Hepatic stellate cell (primary cell): ENCODE results near the gene DGKH.

Source experiments
- DNase-seq: peaks from one replicate; pipeline ENCODE4 v3.0.0; 2011; ENCODE audit warnings: low spot score

Gene DGKH

GRCh38 chr13:42275506-42275905 is 227.1 kb downstream of the DGKH start:
- DNase-seq, result no peak

- DNase-seq, result no peak
These were observed 228.2 kb downstream of the DGKH start for GRCh38 chr13:42276683-42277082.

GRCh38 chr13:42277618-42278276 is 229.3 kb downstream of the DGKH start:
- no peak for DNase-seq

- DNase-seq, result no peak
These were observed 230.6 kb downstream of the DGKH start for GRCh38 chr13:42279080-42279479.

- DNase-seq, result no peak
These were observed 231.5 kb downstream of the DGKH start for GRCh38 chr13:42279986-42280385.

GRCh38 chr13:42280537-42280936 is 232.1 kb downstream of the DGKH start:
- no peak for DNase-seq

DNA sequence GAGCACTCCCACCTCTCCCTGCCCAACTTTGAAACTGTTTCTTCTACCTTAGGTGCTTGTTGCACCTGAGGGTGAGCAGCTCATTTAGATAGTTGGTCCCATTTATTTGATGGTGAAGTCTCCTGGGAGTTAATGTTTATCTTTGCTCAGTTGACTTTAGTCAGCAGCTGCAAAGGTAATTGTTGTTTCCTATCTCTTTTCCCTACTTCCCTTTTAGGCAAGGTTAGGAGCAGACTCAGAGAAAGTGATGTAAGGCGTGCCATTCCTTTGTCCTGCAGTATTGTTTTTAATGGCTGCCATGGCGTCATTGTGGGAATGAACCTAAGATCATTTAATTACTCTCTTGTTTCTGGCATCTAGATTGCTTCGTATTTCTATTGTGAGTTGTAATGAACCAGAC is 235.1 kb downstream of the DGKH start:
- DNase-seq, result no peak

DNA sequence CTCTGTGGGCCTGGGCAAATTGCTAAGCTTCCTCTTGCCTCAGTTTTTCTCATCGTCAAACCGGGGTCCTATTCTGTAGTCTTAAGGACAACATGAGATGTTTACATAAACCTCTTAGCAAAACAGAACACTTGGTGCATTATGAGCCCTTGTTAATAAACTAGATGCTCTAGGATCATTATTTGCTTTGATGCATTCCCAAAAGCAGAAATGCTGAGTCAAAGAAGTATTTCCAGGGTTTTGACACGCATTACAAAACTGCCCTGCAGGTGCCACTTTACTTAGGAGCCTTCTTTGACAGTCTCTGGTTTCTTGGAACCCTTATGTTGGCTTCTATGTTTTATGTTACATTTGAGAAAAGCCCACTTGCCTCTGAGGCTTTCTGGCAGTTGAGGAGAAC is 235.6 kb downstream of the DGKH start:
- DNase-seq, result no peak
